ENCODE results near the gene SERINC5.
"Not testable (repeated sequence)": the region's sequence is repeated elsewhere in the genome, so short reads cannot be mapped to it uniquely, and the experiment has no call there.

SERINC5 gene

GRCh38 chr5:80255811-80256712 is at the start of gene SERINC5:
Gene SERINC5 (minus strand): TSS chr5:80256048. CDS start chr5:80255922, 126 bp downstream.
- DNase-seq = peak; percentile 17

DNA sequence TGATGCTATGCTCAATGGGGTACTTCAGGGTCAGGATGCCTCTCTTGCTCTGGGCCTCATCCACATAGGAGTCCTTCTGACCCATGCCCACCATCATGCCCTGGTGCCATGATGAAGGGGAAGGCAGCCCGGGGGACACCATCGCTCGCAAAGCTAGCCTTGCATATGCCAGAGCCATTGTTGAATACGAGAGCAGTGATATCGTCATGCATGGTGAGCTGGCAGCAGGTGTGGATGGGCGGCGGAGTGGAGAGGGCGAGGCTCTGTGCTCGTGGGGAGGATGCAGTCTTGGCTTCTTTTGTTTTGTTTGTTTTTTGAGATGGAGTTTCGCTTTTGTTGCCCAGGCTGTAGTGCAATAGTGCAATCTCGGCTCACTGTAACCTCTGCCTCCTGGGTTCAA is 46.8 kb upstream of the SERINC5 start:
- DNase-seq = no peak

DNA sequence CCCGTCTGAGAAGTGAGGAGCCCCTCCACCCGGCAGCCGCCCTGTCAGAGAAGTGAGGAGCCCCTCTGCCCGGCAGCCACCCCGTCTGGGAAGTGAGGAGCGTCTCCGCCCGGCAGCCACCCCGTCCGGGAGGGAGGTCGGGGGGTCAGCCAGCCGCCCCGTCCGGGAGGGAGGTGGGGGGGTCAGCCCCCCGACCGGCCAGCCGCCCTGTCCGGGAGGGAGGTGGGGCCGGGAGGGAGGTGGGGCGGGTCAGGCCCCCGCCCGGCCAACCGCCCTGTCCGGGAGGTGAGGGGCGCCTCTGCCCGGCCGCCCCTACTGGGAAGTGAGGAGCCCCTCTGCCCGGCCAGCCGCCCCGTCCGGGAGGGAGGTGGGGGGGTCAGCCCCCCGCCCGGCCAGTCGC is 45.5 kb upstream of the SERINC5 start:
- not testable (repeated sequence) for DNase-seq

- DNase-seq = not testable (repeated sequence)
Observed at GRCh38 chr5:80300796-80301195, 44.9 kb upstream of the SERINC5 start.

GRCh38 chr5:80300125-80300524 is 44.3 kb upstream of the SERINC5 start:
- DNase-seq = no peak

DNA sequence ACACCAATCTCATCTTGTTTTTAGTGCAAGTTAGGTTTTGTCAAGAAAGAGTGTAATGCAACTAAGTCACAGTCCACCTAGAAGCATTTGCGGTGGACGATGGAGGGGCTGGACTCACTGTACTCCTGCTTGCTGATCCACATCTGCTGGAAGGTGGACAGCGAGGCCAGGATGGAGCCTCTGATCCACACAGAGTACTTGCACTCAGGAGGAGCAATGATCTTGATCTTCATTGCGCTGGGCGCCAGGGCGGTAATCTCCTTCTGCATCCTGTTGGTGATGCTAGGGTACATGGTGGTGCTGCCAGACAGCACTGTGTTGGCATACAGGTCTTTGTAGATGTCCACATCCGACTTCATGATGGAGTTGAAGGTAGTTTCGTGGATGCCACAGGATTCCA is 43.8 kb upstream of the SERINC5 start:
- DNase-seq = no peak

DNA sequence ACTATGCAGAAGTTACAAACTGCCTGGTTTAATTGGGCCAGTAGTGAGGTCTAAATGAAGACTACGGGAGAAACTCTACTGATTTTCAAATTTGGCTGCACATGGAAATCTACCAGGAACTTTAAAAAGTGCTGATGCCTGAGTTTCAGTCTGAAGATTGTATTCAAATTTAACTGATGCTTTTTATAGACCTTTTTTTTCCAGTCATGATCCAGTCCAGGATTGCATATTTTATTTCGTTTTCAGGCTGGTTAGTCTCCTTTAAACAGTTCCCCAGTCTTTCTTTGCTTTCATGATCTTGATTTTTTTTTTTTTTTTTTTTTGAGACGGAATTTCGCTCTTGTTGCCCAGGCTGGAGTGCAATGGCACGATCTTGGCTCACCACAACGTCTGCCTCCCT is 40.3 kb upstream of the SERINC5 start:
- no peak for DNase-seq

- no peak for DNase-seq
Observed at GRCh38 chr5:80291761-80292160, 35.9 kb upstream of the SERINC5 start.

GRCh38 chr5:80289320-80289719 is 33.5 kb upstream of the SERINC5 start:
- no peak for DNase-seq

- no peak for DNase-seq
Observed at GRCh38 chr5:80288177-80288576, 32.3 kb upstream of the SERINC5 start.

DNA sequence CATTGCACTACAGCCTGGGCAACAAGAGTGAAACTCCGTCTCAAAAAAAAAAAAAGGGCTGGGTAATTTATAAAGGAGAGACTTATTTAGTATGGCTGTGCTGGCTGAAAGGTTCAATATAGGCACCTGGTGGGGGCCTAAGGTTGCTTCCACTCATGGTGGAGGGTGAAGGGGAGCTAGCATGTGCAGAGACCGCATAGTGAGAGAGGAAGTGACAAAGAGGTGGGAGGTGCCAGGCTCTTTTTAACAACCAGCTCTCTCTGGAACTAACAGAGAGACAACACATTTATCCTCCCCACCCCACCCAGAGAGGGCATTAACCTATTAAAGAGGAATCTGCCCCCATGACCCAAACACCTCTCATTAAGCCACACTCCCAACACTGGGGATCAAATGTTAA is 28.9 kb upstream of the SERINC5 start:
- DNase-seq = no peak

DNA sequence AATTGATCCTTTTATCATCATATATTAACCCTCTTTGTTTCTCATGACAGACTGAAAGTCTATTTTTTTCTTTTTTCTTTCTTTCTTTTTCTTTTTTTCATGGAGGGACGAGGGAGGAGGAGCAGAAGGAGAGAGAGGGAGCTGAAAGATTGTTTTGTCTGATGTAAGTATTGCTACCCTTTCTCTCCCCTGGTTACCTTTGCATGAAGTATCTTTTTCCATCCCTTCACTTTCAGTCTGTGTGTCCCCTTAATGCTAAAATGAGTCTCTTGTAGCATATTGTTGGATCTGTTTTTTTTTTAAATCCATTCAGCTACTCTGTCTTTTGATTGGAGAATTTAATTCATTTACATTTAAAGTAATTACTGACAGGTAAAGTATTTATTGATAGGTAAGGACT is 27.5 kb upstream of the SERINC5 start:
- DNase-seq = no peak

- DNase-seq = peak; percentile 45
Observed at GRCh38 chr5:80282054-80282453, 26.2 kb upstream of the SERINC5 start.

DNA sequence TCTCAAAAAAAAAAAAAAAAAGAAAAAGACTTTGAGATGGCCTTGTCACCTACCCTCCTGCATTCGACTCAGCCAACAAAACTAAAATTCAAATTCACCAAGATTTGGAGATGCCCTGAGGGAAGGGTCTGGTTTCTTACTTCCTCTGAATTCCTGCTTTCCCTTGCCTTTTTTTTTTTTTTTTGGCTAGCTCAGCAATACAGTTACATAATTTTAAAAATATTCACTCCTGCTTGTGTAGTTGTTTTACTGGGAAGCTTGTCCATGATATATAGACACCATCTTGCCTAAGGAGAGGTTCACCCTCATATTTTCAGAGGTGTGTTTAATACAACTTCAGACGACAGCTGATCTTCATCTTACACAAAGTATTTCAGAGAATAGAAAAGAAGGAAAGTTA is 21.3 kb upstream of the SERINC5 start:
- no peak for DNase-seq

DNA sequence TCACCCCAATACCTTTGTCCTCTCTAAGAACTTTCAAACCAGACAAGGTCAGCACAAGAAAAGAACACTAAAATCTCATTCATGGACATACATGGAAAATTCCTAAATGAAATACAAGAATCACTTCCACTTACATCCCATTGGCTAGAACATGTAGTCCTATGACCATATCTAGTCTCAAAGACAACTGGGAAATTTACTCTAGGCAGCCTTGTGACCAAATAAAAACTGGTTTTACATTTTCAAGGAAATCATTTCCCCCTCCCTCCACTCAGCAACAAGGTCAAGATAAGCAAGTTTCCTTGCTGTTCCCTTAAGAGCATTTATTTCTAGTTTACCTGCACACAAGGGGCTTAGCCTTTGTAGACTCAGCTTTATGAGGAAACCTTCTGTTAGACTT is 20.3 kb upstream of the SERINC5 start:
- DNase-seq = no peak

- peak; percentile 8 for DNase-seq
Observed at GRCh38 chr5:80275347-80275746, 19.5 kb upstream of the SERINC5 start.

GRCh38 chr5:80270543-80270942 is 14.7 kb upstream of the SERINC5 start:
- DNase-seq = not testable (repeated sequence)

DNA sequence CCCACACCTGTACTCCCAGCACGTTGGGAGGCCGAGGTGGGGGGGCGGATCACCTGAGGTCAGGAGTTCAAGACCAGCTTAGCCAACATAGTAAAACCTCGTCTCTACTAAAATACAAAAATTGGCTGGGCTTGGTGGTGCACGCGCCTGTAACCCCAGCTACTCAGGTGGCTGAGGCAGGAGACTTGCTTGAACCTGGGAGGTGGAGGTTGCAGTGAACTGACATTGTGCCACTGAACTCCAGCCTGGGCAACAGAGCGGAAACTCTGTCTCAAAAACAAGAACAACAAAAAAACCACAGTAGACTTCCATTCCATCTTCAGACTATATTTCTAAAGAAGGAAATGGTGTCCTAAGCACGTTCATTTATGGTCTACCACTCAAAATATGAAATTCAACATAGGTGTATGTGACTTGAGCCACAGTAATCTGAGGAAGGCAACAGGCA is 14.2 kb upstream of the SERINC5 start:
- DNase-seq = no peak

DNA sequence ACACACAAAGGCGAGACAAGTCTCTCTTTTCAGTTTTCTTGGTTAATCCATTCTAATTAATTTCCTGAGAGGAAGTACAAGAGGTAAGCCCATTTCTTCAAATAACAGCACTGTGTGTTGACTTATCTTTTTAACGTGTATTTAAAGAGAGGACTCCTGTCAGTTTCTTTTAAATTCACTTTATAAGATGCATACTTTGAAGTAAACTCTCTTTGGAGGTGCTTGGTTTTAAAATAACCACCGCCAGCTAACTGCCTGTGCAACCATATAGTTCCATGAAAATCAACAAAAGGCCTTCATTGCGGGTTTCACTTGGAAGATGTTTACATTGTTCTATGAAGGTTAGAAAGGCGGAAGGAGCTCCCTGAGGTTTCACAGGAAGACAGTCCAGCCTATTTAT is 13.1 kb upstream of the SERINC5 start:
- no peak for DNase-seq

GRCh38 chr5:80266566-80266965 is 10.7 kb upstream of the SERINC5 start:
- DNase-seq = no peak

GRCh38 chr5:80260461-80260860 is 4.6 kb upstream of the SERINC5 start:
- no peak for DNase-seq

DNA sequence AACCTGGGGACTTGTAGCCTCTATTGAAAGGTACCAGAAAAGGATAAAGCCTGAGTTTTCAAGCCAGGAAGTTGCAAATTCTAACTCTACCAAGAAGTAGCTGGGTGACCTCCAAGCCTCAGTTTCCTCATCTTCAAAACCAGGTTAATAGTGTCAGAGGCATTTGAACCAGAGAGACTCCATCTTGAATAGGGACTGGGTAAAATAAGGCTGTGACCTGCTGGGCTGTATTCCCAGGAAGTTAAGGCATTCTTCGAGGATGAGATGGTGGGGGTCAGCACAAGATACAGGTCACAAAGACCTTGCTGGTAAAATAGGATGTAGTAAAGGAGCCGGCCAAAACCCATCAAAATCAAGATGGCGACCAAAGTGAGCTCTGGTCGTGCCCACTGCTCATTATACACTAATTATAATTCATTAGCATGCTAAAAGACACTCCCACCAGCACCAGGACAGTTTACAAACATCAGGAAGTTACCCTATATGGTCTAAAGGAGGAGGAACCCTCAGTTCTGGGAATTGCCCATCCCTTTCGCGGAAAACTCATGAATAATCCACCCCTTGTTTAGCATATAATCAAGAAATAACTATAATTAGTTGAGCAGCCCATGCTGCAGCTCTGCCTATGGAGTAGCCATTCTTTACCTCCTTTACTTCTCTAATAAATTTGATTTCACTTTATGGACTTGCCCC is 3.8 kb upstream of the SERINC5 start:
- no peak for DNase-seq

- peak; percentile 32 for DNase-seq
Observed at GRCh38 chr5:80255431-80255810, 427 bp downstream of the SERINC5 start.

DNA sequence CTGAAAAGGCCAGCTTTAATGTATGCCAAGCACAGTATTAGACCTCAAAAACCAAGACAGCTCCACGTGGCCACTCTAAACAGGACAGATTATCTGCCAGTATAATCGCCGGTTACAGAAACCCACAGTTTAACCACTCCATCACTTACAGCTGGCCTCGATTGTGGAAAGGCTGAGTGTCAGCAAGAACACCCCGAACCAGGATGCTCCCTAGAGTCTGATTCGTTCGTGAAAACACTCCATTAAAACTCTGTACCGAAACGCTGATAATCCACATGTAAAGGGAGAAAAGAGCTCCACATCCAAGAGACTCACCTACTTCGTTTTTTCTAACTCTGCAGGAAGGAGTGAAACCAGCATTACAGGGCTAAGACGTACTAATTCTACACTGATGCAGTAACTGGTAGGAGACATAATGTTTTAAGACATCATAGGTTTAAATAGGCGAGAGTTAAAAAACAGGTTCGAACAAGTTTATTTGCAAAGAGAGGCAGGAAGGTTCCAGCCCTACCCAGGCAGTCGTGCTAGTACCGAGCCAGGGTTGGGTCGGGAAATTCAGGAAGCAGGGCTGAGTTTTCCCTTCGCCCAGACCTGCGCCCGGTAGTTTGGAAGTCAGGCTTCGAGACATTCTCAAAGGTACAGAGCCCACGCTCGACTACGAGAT is 949 bp downstream of the SERINC5 start:
- peak; percentile 46 for DNase-seq

Data from DMS79 treated with DMSO at 0.1 percent for 48 hours (cell line).